ENCODE measurements around the gene EN1. TPM values are rescaled to one million over a fixed set of nuclear protein-coding genes. Genes with fewer than 3 reads are reported as not detected.

Gene EN1
- total RNA-seq, 2 experiments from 2014 or later: not detected

GRCh38 chr2:118845522-118846441 is 1.7 kb downstream of the EN1 start:
- H3K36me3 ChIP-seq (ENCODE audit: insufficient read depth, low read length): no peaks in the 10 kb centered on the region
- H3K4me1 Mint-ChIP-seq (ENCODE audit: low read depth): peaks cover 55% of the 10 kb centered on the region
- H3K4me3 Mint-ChIP-seq: peak overlapping the region; percentile 79
- peaks cover 90% of the 10 kb centered on the region for H3K27me3 Mint-ChIP-seq
- no peak overlapping the region for H3K4me3 ChIP-seq (ENCODE audit: low read length)
- H3K9me3 Mint-ChIP-seq: no peaks in the 10 kb centered on the region
- H3K36me3 Mint-ChIP-seq (ENCODE audit: low read depth): no peaks in the 10 kb centered on the region
- H3K27ac Mint-ChIP-seq: no peak overlapping the region
- H3K4me1 ChIP-seq (ENCODE audit: insufficient read depth, low read length): peaks cover 53% of the 10 kb centered on the region
- ChIA-PET CTCF (interaction anchor here (0.6 to 1.1 kb wide), 2 partner anchors 9 to 1087 kb away, joined by 3 to 4 read pairs; no protein-coding TSS in a partner anchor), POLR2A (no interaction called here)
- intact Hi-C loops (cut with DNase I, micrococcal nuclease): no loop called here
- DNase-seq (no peak), ATAC-seq (ENCODE audit: poor library complexity) (no peak)
- peaks cover 80 to 89% of the 10 kb centered on the region in 2 experiments for H3K27me3 ChIP-seq (ENCODE audit: control insufficient read depth in 1 of 2, insufficient read depth in 2 of 2, low read length in 2 of 2)
- no peak for TF ChIP-seq CTCF (IDR thresholded peaks at IDR 0.05)
- H3K27ac ChIP-seq (ENCODE audit: low read depth in 1 of 2, low read length in 2 of 2): no peak overlapping the region
- H3K9me3 ChIP-seq (ENCODE audit: control insufficient read depth in 1 of 2, insufficient read depth in 1 of 2, low read length in 2 of 2): peaks cover 0 to 56% of the 10 kb centered on the region in 2 experiments

GRCh38 chr2:118845005-118845521 is 2.4 kb downstream of the EN1 start:
- ChIA-PET CTCF (interaction anchor here (1.0 kb wide), 1 partner anchor 10 kb away, joined by 5 read pairs; no protein-coding TSS in a partner anchor), POLR2A (no interaction called here)
- no peaks in the 10 kb centered on the region for H3K9me3 Mint-ChIP-seq
- peaks cover 53% of the 10 kb centered on the region for H3K4me1 ChIP-seq (ENCODE audit: insufficient read depth, low read length)
- no peak overlapping the region for H3K4me3 ChIP-seq (ENCODE audit: low read length)
- no peaks in the 10 kb centered on the region for H3K36me3 ChIP-seq (ENCODE audit: insufficient read depth, low read length)
- peaks cover 55% of the 10 kb centered on the region for H3K4me1 Mint-ChIP-seq (ENCODE audit: low read depth)
- peaks cover 90% of the 10 kb centered on the region for H3K27me3 Mint-ChIP-seq
- intact Hi-C loops (cut with DNase I, micrococcal nuclease): no loop called here
- H3K4me3 Mint-ChIP-seq: peak overlapping the region; percentile 42
- H3K27ac ChIP-seq (ENCODE audit: low read depth in 1 of 2, low read length in 2 of 2): no peak overlapping the region
- ATAC-seq (ENCODE audit: poor library complexity) (no peak), DNase-seq (no peak)
- peaks cover 0 to 54% of the 10 kb centered on the region in 2 experiments for H3K9me3 ChIP-seq (ENCODE audit: control insufficient read depth in 1 of 2, insufficient read depth in 1 of 2, low read length in 2 of 2)
- TF ChIP-seq CTCF (IDR thresholded peaks at IDR 0.05): no peak
- H3K36me3 Mint-ChIP-seq (ENCODE audit: low read depth): no peaks in the 10 kb centered on the region
- H3K27ac Mint-ChIP-seq: no peak overlapping the region
- H3K27me3 ChIP-seq (ENCODE audit: control insufficient read depth in 1 of 2, insufficient read depth in 2 of 2, low read length in 2 of 2): peaks cover 80 to 89% of the 10 kb centered on the region in 2 experiments

DNA sequence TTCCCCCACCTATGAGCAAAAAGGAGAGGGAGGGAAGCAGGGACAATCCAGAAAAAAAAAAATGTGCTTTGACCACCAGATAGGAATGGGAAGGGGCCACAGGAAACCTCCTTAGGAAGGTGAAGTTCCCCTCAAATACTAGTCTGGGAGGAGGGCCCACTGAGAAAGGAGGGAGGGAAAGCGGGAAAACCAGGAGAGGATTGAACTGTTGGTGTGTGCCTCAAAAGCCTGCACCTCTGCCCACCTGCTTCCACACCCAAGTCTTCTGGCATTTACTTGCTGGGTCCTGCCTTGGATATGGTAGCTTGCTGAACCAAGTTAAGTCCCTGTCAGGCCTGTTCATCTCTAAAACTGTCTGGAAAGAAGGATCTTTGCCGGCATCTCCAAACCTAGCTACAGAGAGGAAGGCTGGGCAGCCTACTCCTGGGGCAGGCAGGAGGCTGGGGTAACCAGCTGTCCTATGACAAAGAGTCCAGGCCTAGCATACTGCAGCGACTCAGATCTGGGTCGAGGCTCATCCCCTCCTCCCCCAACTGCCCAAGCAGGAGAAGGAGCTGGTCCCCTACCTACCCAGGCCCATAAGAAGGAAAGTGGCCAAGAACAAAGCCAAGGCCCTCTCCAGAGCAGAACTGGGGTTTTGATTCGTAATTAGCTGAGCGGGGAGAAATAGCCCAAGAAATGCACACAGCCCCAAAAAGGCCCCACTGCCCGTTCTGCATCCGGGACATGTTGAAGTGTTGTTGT is 3.0 kb downstream of the EN1 start:
- H3K27me3 Mint-ChIP-seq: peaks cover 90% of the 10 kb centered on the region
- Histone ChIP-seq H3K27me3 (ENCODE audit: control insufficient read depth in 1 of 2, insufficient read depth in 2 of 2, low read length in 2 of 2) (peaks cover 80 to 89% of the 10 kb centered on the region in 2 experiments), H3K27ac (ENCODE audit: low read depth in 1 of 2, low read length in 2 of 2) (no peak overlapping the region), H3K4me3 (ENCODE audit: low read length) (no peak overlapping the region), H3K36me3 (ENCODE audit: insufficient read depth, low read length) (no peaks in the 10 kb centered on the region), H3K9me3 (ENCODE audit: control insufficient read depth in 1 of 2, insufficient read depth in 1 of 2, low read length in 2 of 2) (peaks cover 0 to 47% of the 10 kb centered on the region in 2 experiments), H3K4me1 (ENCODE audit: insufficient read depth, low read length) (peaks cover 53% of the 10 kb centered on the region)
- ATAC-seq (ENCODE audit: poor library complexity): no peak
- no peak for TF ChIP-seq CTCF (IDR thresholded peaks at IDR 0.05)
- H3K27ac Mint-ChIP-seq: no peak overlapping the region
- CTCF ChIA-PET: interaction anchor here (1.0 kb wide), 1 partner anchor 11 kb away, joined by 5 read pairs; no protein-coding TSS in a partner anchor
- DNase-seq: no peak
- POLR2A ChIA-PET: no interaction called here
- H3K36me3 Mint-ChIP-seq (ENCODE audit: low read depth): no peaks in the 10 kb centered on the region
- H3K4me3 Mint-ChIP-seq: peak overlapping the region; percentile 76
- peaks cover 55% of the 10 kb centered on the region for H3K4me1 Mint-ChIP-seq (ENCODE audit: low read depth)
- no peaks in the 10 kb centered on the region for H3K9me3 Mint-ChIP-seq
- intact Hi-C loops (cut with DNase I, micrococcal nuclease): no loop called here
